ENCODE measurements around the gene SLC43A2. TPM values are rescaled to one million over a fixed set of nuclear protein-coding genes. Genes with fewer than 3 reads are reported as not detected.

The SLC43A2 gene
- total RNA-seq, 2 experiments from 2014 or later: 0.76 to 1.1 TPM

DNA sequence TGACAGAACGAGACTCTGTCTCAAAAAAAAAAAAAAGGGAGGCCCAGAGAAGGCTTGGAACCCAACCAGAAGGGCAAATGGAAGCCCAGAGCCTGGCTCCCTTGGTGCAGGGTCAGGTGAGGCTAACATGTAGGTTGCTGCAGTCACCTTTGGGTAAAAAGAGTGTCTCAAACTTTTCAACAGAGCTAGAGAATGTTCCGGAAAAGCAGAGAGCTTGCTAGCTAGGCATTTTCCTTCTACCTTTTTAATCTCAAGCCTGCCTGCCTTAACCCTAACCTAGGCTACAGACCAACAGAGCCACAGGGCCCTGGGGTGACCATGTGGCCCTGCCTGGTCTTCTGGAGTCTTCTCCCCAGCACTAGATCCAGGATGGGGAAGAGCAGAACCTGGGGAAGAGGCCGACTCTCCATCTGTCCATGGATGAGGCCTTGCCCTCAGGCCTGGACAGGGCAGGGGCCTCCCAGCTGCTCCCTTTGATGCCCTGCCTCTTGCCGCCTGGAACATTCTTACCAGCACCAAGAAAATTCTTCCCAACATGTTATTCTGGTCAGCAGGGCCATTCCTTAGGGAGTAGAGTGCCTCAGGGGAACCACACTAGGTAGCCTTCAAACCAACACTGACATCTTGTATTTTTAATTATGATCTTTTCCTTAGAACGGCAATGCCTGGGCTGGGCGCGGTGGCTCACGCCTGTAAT is 30.1 kb downstream of the SLC43A2 start:
- no peak overlapping the region for H3K27ac Mint-ChIP-seq
- peaks cover 1% of the 10 kb centered on the region for H3K36me3 Mint-ChIP-seq (ENCODE audit: low read depth)
- ChIA-PET CTCF (interaction anchor here (0.5 kb wide), 1 partner anchor 233 kb away, joined by 3 read pairs; no protein-coding TSS in a partner anchor), POLR2A (no interaction called here)
- peaks cover 5% of the 10 kb centered on the region for H3K9me3 Mint-ChIP-seq (ENCODE audit: low read depth)
- no peaks in the 10 kb centered on the region for H3K4me1 Mint-ChIP-seq
- ATAC-seq: no peak
- intact Hi-C loops (cut with DNase I, micrococcal nuclease): no loop called here
- DNase-seq: no peak
- no peak overlapping the region for H3K4me3 Mint-ChIP-seq
- no peaks in the 10 kb centered on the region for H3K27me3 Mint-ChIP-seq

GRCh38 chr17:1597861-1598342 is 30.7 kb downstream of the SLC43A2 start:
- no peak overlapping the region for H3K27ac Mint-ChIP-seq
- intact Hi-C loops (cut with DNase I, micrococcal nuclease): no loop called here
- peaks cover 5% of the 10 kb centered on the region for H3K9me3 Mint-ChIP-seq (ENCODE audit: low read depth)
- CTCF ChIA-PET: no interaction called here
- ATAC-seq: no peak
- no peaks in the 10 kb centered on the region for H3K27me3 Mint-ChIP-seq
- POLR2A ChIA-PET: no interaction called here
- H3K4me1 Mint-ChIP-seq: peaks cover 4% of the 10 kb centered on the region
- no peak overlapping the region for H3K4me3 Mint-ChIP-seq
- no peak for DNase-seq
- peaks cover 1% of the 10 kb centered on the region for H3K36me3 Mint-ChIP-seq (ENCODE audit: low read depth)

DNA sequence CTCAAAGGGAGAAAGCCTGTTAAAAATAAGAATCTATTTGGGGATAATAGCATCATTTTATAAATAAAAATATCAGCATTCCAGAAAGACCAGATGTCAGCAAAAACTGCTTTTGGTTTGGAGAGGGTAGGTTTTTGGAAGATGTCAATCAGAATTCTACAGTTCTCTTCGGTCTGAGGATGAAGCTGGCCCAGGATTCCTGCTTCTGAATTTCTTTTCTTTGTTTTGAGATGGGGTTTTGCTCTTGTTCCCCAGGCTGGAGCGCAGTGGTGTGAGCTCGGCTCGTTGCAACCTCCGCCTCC is 35.1 kb downstream of the SLC43A2 start:
- DNase-seq (no peak), ATAC-seq (no peak)
- no peaks in the 10 kb centered on the region for H3K36me3 Mint-ChIP-seq (ENCODE audit: low read depth)
- H3K4me3 Mint-ChIP-seq: no peak overlapping the region
- POLR2A ChIA-PET: no interaction called here
- no peaks in the 10 kb centered on the region for H3K9me3 Mint-ChIP-seq (ENCODE audit: low read depth)
- no peak overlapping the region for H3K27ac Mint-ChIP-seq
- intact Hi-C loops (cut with DNase I, micrococcal nuclease): no loop called here
- CTCF ChIA-PET: interaction anchor here (0.7 kb wide), 1 partner anchor 26 kb away, joined by 4 read pairs; no protein-coding TSS in a partner anchor
- H3K4me1 Mint-ChIP-seq: peaks cover 11% of the 10 kb centered on the region
- H3K27me3 Mint-ChIP-seq: no peaks in the 10 kb centered on the region

DNA sequence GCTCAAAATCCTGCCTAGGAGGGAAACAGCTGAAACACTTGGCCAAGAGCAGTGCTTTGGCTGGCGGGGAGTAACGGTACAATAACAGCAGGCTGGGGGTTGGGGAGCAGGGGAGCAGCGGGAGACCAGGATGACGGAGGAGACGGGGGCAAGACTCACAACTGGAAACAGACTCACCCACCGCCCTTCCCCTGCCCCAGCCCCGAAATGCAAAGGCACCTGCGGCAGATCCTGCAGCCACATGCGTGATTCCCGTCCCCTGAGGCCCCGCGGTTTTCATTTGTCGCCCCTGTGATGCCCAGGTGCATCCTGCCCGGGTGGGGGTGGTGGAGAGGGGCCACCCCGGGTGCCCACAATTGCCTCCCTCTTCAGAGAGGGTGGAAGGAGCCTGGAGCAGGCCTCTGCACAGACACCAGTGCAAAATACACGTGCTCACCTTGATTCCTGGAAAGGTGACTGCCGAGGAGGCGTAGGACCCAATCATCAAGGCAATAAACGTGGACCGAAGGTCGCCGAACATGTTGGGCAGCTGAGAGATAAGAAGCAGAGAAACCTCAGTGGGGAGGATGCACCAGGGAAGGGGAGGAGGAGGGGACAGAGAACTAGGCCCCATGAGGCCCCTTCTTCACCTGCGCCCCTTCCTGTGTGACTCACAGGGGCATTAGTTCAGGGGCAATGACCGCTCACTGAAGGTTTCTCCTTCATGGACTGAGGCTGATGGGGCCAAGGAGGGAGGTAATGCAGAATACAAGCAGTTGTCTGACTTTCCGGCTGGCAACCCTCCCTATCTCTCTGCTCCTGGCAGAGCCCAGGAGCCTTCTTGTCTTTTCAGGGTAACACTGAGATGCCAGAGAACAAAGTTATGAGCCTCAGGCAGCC is 35.6 kb downstream of the SLC43A2 start:
- H3K9me3 Mint-ChIP-seq (ENCODE audit: low read depth): no peaks in the 10 kb centered on the region

DNA sequence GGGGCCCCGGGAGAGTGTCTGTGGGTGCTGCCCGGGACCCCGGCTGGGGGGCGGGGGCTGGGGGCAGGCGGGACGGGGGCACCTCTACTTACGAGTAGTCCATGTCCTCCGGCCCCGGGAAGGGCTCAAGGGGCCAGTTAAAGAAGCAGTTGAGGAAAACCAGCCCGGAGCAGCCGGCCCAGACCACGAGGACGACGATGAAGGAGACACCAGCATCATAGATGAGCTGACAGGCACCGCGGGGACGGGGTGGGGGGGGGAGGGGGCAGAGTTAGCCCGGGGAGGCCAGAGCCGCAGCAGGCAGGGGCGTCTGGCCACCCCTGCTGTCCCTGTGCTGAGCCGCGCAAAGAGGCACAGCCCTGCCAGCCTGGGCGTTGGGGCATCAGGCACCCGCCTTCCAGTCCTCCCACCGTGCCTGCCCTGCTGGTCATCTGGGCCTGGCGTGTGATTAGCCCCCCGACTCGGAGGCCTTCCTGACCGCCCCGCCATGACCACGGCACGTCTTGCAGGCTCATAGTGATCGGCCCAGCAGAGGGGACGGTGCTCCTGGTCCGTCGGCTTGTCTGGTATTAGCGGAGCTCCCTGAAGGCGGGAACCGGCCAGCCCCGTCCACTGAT is 37.1 kb downstream of the SLC43A2 start:
- intact Hi-C loops (cut with DNase I, micrococcal nuclease): no loop called here
- DNase-seq: no peak
- Mint-ChIP-seq H3K4me1 (peaks cover 11% of the 10 kb centered on the region), H3K27ac (no peak overlapping the region), H3K4me3 (no peak overlapping the region), H3K36me3 (ENCODE audit: low read depth) (no peaks in the 10 kb centered on the region), H3K27me3 (no peaks in the 10 kb centered on the region), H3K9me3 (ENCODE audit: low read depth) (no peaks in the 10 kb centered on the region)
- CTCF ChIA-PET: no interaction called here
- no peak for ATAC-seq
- POLR2A ChIA-PET: no interaction called here

More for the DNA sequence above, 35.6 kb downstream of the SLC43A2 start:
- intact Hi-C loops (cut with DNase I, micrococcal nuclease): no loop called here
- Mint-ChIP-seq H3K36me3 (ENCODE audit: low read depth) (no peaks in the 10 kb centered on the region), H3K4me3 (no peak overlapping the region), H3K27me3 (no peaks in the 10 kb centered on the region), H3K4me1 (peaks cover 11% of the 10 kb centered on the region), H3K27ac (no peak overlapping the region)
- DNase-seq: no peak
- CTCF ChIA-PET: interaction anchor here (0.7 kb wide), 1 partner anchor 27 kb away, joined by 4 read pairs; no protein-coding TSS in a partner anchor
- no peak for ATAC-seq
- POLR2A ChIA-PET: no interaction called here

GRCh38 chr17:1590747-1591473 is 37.7 kb downstream of the SLC43A2 start:
- peaks cover 11% of the 10 kb centered on the region for H3K4me1 Mint-ChIP-seq
- ChIA-PET POLR2A (no interaction called here), CTCF (interaction anchor here (1.2 kb wide), 1 partner anchor 39 kb away, joined by 3 read pairs; no protein-coding TSS in a partner anchor)
- DNase-seq (no peak), ATAC-seq (no peak)
- no peak overlapping the region for H3K4me3 Mint-ChIP-seq
- H3K27ac Mint-ChIP-seq: no peak overlapping the region
- H3K27me3 Mint-ChIP-seq: no peaks in the 10 kb centered on the region
- H3K36me3 Mint-ChIP-seq (ENCODE audit: low read depth): no peaks in the 10 kb centered on the region
- H3K9me3 Mint-ChIP-seq (ENCODE audit: low read depth): no peaks in the 10 kb centered on the region
- intact Hi-C loops (cut with DNase I, micrococcal nuclease): no loop called here

DNA sequence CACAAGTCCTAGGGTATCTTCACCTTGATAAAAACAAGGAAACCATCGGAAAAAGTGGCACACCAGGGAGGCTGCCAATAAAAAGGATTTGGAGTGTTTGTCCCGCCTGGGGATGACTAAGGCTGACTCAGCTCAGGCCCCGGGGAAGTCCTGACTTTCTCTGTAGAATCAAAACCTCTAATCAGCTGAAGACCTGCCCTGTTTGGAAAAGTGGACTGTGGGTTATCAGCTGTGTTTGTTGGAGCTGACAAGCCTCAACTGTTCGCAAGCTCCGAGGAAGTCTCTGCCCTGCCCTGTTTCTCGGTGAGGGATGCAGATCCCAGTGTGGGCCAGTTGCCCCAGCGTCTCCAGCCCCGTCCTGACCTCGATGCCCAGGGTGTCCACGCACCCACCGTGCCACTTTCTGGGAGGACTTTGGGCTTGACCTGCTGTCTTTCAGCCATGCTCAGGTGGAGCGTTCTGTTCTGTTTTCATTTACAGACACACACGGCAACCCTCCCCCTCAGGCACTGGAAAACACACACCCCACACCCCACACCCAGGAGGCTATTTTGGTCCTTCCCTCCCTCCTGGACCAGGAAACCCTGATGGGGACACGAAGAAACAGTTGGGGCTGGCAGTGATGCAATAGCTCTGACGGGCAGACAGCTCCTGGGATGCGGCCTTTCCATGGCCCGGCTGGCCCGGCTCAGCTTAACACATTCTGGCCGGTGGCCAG is 38.4 kb downstream of the SLC43A2 start:
- DNase-seq (peak; percentile 60), ATAC-seq (peak; percentile 77)
- Mint-ChIP-seq H3K9me3 (ENCODE audit: low read depth) (no peaks in the 10 kb centered on the region), H3K27me3 (no peaks in the 10 kb centered on the region), H3K27ac (no peak overlapping the region), H3K4me3 (no peak overlapping the region), H3K4me1 (peaks cover 11% of the 10 kb centered on the region), H3K36me3 (ENCODE audit: low read depth) (no peaks in the 10 kb centered on the region)
- CTCF ChIA-PET: interaction anchor here (1.2 kb wide), 1 partner anchor 40 kb away, joined by 3 read pairs; no protein-coding TSS in a partner anchor
- intact Hi-C loops (cut with DNase I, micrococcal nuclease): no loop called here
- POLR2A ChIA-PET: no interaction called here

DNA sequence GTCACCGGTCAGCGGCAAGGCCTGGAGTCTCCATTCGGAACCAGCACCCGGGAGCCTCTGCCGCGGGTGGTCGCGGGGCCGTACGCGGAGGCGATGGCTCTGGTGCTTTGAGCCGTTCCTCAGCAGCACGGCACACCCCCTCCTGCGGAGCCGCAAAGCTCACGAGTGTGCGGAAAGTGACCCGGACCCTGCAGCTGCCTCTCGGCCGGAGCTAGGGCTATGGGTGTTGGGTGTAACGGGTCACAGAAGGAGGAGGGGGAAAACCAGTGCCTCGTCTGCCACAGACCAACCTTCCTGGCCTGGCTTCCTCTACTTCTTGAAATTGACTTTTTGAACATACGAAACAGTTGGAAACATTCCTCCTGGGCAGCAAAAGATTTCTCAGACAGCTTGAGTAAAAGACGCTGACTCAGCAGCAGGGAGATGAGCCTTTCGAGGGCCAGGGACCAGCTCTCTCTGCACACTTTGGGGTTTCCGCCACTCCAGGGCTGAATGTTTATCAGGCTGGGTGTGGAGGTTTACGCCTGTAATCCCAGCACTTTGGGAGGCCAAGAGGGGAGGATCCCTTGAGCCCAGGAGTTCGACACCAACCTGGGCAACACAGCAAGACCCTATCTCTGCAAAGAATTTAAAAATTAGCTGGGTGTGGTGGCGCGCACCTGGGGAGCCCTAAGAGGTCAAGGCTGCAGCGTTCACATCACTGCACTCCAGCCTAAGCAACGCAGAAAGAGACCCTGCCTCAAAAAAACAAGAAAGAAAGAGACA is 39.6 kb downstream of the SLC43A2 start:
- H3K9me3 Mint-ChIP-seq (ENCODE audit: low read depth): no peaks in the 10 kb centered on the region
- H3K4me3 Mint-ChIP-seq: no peak overlapping the region
- H3K36me3 Mint-ChIP-seq (ENCODE audit: low read depth): no peaks in the 10 kb centered on the region
- CTCF ChIA-PET: interaction anchor here (0.7 kb wide), 1 partner anchor 15 kb away, joined by 3 read pairs; no protein-coding TSS in a partner anchor
- DNase-seq: no peak
- POLR2A ChIA-PET: no interaction called here
- no peaks in the 10 kb centered on the region for H3K27me3 Mint-ChIP-seq
- intact Hi-C loops (cut with DNase I, micrococcal nuclease): no loop called here
- no peak overlapping the region for H3K27ac Mint-ChIP-seq
- peaks cover 11% of the 10 kb centered on the region for H3K4me1 Mint-ChIP-seq
- ATAC-seq: no peak

DNA sequence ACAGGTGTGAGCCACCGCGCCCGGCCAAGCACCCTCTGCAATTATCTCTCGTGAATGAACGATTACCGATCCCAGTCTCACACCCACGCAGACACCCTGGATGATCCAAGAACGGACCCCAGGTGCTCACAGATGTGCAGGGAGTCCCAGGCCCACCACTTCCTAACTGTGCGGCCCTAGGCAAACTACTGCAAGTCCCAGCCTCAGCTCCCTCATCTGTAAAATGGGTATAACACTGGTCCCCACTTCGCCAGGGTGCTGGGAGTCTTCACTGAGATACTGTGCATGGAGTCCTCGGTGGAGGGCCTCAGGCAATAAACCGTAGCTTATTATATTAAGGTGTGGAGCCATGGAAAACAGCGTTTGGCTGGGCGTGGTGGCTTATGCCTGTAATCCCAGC is 44.5 kb downstream of the SLC43A2 start:
- Mint-ChIP-seq H3K9me3 (ENCODE audit: low read depth) (no peaks in the 10 kb centered on the region), H3K4me1 (no peaks in the 10 kb centered on the region), H3K27ac (no peak overlapping the region), H3K27me3 (no peaks in the 10 kb centered on the region), H3K36me3 (ENCODE audit: low read depth) (no peaks in the 10 kb centered on the region), H3K4me3 (no peak overlapping the region)
- ChIA-PET CTCF (interaction anchor here (0.6 kb wide), 1 partner anchor 236 kb away, joined by 4 read pairs; no protein-coding TSS in a partner anchor), POLR2A (no interaction called here)
- ATAC-seq (no peak), DNase-seq (no peak)
- intact Hi-C loops (cut with DNase I, micrococcal nuclease): no loop called here

GRCh38 chr17:1583556-1583955 is 45.1 kb downstream of the SLC43A2 start:
- no peaks in the 10 kb centered on the region for H3K4me1 Mint-ChIP-seq
- CTCF ChIA-PET: interaction anchor here (0.6 kb wide), 1 partner anchor 235 kb away, joined by 4 read pairs; no protein-coding TSS in a partner anchor
- no peak overlapping the region for H3K27ac Mint-ChIP-seq
- DNase-seq (no peak), ATAC-seq (no peak)
- H3K36me3 Mint-ChIP-seq (ENCODE audit: low read depth): no peaks in the 10 kb centered on the region
- intact Hi-C loops (cut with DNase I, micrococcal nuclease): no loop called here
- no peaks in the 10 kb centered on the region for H3K9me3 Mint-ChIP-seq (ENCODE audit: low read depth)
- no peaks in the 10 kb centered on the region for H3K27me3 Mint-ChIP-seq
- POLR2A ChIA-PET: no interaction called here
- no peak overlapping the region for H3K4me3 Mint-ChIP-seq

Data from activated CD4-positive, alpha-beta T cell treated with anti-CD3 and anti-CD28 coated beads for 36 hours (primary cell).